ENCODE data around the gene MYO3B.
"Not testable (repeated sequence)": the region's sequence is repeated elsewhere in the genome, so short reads cannot be mapped to it uniquely, and the experiment has no call there.

Gene MYO3B

GRCh38 chr2:170386554-170386953, 208.6 kb downstream of the MYO3B start:
- DNase-seq = no peak

GRCh38 chr2:170391018-170391417, 213.1 kb downstream of the MYO3B start:
- no peak for DNase-seq

- no peak for DNase-seq
These were observed 213.8 kb downstream of the MYO3B start for GRCh38 chr2:170391697-170392096.

GRCh38 chr2:170393861-170394498, 216.0 kb downstream of the MYO3B start:
- DNase-seq = no peak

GRCh38 chr2:170394641-170395387, 216.9 kb downstream of the MYO3B start:
- DNase-seq = no peak

- no peak for DNase-seq
These were observed 219.0 kb downstream of the MYO3B start for GRCh38 chr2:170396799-170397459.

- DNase-seq = no peak
These were observed 223.2 kb downstream of the MYO3B start for GRCh38 chr2:170401187-170401586.

GRCh38 chr2:170404846-170405245, 226.9 kb downstream of the MYO3B start:
- DNase-seq = no peak

GRCh38 chr2:170405326-170405725, 227.4 kb downstream of the MYO3B start:
- DNase-seq = no peak

GRCh38 chr2:170408461-170409163, 230.7 kb downstream of the MYO3B start:
- DNase-seq = no peak

- peak; percentile 67 for DNase-seq
These were observed 231.2 kb downstream of the MYO3B start for GRCh38 chr2:170409164-170409535.

- no peak for DNase-seq
These were observed 233.7 kb downstream of the MYO3B start for GRCh38 chr2:170411660-170412059.

- no peak for DNase-seq
These were observed 243.2 kb downstream of the MYO3B start for GRCh38 chr2:170420961-170421687.

GRCh38 chr2:170423919-170424318, 246.0 kb downstream of the MYO3B start:
- no peak for DNase-seq

- no peak for DNase-seq
These were observed 247.4 kb downstream of the MYO3B start for GRCh38 chr2:170425281-170425751.

- no peak for DNase-seq
These were observed 250.9 kb downstream of the MYO3B start for GRCh38 chr2:170428868-170429267.

- no peak for DNase-seq
These were observed 254.9 kb downstream of the MYO3B start for GRCh38 chr2:170432823-170433222.

GRCh38 chr2:170433448-170433847, 255.5 kb downstream of the MYO3B start:
- no peak for DNase-seq

GRCh38 chr2:170434396-170434795, 256.4 kb downstream of the MYO3B start:
- not testable (repeated sequence) for DNase-seq

GRCh38 chr2:170434900-170435621, 257.1 kb downstream of the MYO3B start:
- no peak for DNase-seq

- no peak for DNase-seq
These were observed 258.4 kb downstream of the MYO3B start for GRCh38 chr2:170436077-170436943.

Data from activated CD4-positive, CD25-positive, alpha-beta regulatory T cell treated with anti-CD3 and anti-CD28 coated beads, Interleukin-2, amount 50 U/mL, for 72 hours (primary cell).